Measurements from ENCODE around the gene OCIAD2. TPM values are rescaled to one million over a fixed set of nuclear protein-coding genes. Genes with fewer than 3 reads are reported as not detected.
"Not testable (repeated sequence)": the region's sequence is repeated elsewhere in the genome, so short reads cannot be mapped to it uniquely, and the experiment has no call there.

The OCIAD2 gene
- total and polyA plus RNA-seq, 4 experiments from 2014 or later: 102 to 245 (median 150) TPM

- CTCF ChIA-PET (ENCODE audit: partially characterized antibody): interaction anchor here (1.9 to 3.2 kb wide), 3 partner anchors 14 to 352 kb away, joined by 10 to 15 read pairs (median 11); partner anchors contain the start of gene OCIAD2
- Histone ChIP-seq H3K9me3 (ENCODE audit: control insufficient read depth in 1 of 2, low read length in 2 of 2) (no peaks in the 10 kb centered on the region), H3K4me1 (ENCODE audit: insufficient read depth, low read length) (no peaks in the 10 kb centered on the region), H3K4me3 (ENCODE audit: low read length in 2 of 2) (no peak overlapping the region), H3K36me3 (ENCODE audit: insufficient read depth, low read length) (no peaks in the 10 kb centered on the region), H3K27me3 (ENCODE audit: insufficient read depth, low read length) (no peaks in the 10 kb centered on the region), H3K27ac (ENCODE audit: low read depth, low read length) (no peak overlapping the region)
- no peak for DNase-seq
- H3K4me1 Mint-ChIP-seq: peaks cover 0 to 3% (median 0%) of the 10 kb centered on the region in 4 donors
- peak overlapping the region in 1 of 7 donors; percentile 37 for H3K27ac Mint-ChIP-seq
- peaks cover 0 to 12% (median 3%) of the 10 kb centered on the region in 8 donors for H3K9me3 Mint-ChIP-seq
- H3K36me3 Mint-ChIP-seq: peaks cover 0 to 9% of the 10 kb centered on the region in 2 donors
- no peak overlapping the region for H3K4me3 Mint-ChIP-seq
- intact Hi-C loops (cut with micrococcal nuclease): no loop called here
- H3K27me3 Mint-ChIP-seq: no peaks in the 10 kb centered on the region
- POLR2A ChIA-PET (ENCODE audit: partially characterized antibody): no interaction called here
Observed at GRCh38 chr4:48930654-48931053, 24.1 kb upstream of the OCIAD2 start.

DNA sequence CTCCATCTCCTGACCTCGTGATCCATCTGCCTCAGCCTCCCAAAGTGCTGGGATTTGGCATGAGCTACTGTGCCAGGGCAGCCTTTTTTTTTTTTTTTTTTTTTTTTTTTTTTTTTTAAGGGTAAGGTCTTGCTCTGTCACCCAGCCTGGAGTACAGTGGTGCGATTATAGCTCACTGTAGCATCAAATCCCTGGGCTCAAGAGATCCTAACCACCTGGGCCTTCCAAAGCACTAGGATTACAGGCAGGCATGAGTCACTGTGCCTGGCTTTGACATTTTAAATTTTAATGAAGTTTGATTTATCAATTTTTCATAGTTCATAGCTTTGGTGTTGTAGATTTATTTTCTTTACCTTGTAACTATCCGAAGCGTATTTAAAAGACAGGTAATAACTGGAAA is 17.8 kb upstream of the OCIAD2 start:
- POLR2A ChIA-PET (ENCODE audit: partially characterized antibody): interaction anchor here (1.2 to 2.1 kb wide), 2 partner anchors 18 to 144 kb away, joined by 3 to 9 read pairs; partner anchors contain the start of genes FRYL and OCIAD2
- CTCF ChIA-PET (ENCODE audit: partially characterized antibody): interaction anchor here (1.3 to 2.9 kb wide), 4 partner anchors 11 to 346 kb away, joined by 3 to 7 read pairs (median 4); partner anchors contain the start of gene OCIAD2
- no peak overlapping the region for H3K27ac ChIP-seq (ENCODE audit: low read depth, low read length)
- Mint-ChIP-seq H3K4me1 (peaks cover 0 to 17% (median 3%) of the 10 kb centered on the region in 4 donors), H3K9me3 (peaks cover 0 to 32% (median 19%) of the 10 kb centered on the region in 8 donors), H3K27me3 (no peaks in the 10 kb centered on the region), H3K36me3 (peaks cover 5 to 19% of the 10 kb centered on the region in 2 donors), H3K27ac (no peak overlapping the region), H3K4me3 (no peak overlapping the region)
- no peak for DNase-seq
- no peaks in the 10 kb centered on the region for H3K27me3 ChIP-seq (ENCODE audit: insufficient read depth, low read length)
- no peaks in the 10 kb centered on the region for H3K9me3 ChIP-seq (ENCODE audit: control insufficient read depth in 1 of 2, low read length in 2 of 2)
- H3K4me1 ChIP-seq (ENCODE audit: insufficient read depth, low read length): no peaks in the 10 kb centered on the region
- H3K4me3 ChIP-seq (ENCODE audit: low read length in 2 of 2): no peak overlapping the region
- intact Hi-C loops (cut with micrococcal nuclease): no loop called here
- no peaks in the 10 kb centered on the region for H3K36me3 ChIP-seq (ENCODE audit: insufficient read depth, low read length)

- H3K36me3 ChIP-seq (ENCODE audit: insufficient read depth, low read length); H3K27me3 ChIP-seq (ENCODE audit: insufficient read depth, low read length); H3K4me1 ChIP-seq (ENCODE audit: insufficient read depth, low read length); H3K9me3 ChIP-seq (ENCODE audit: control insufficient read depth in 1 of 2, low read length in 2 of 2); H3K27me3 Mint-ChIP-seq; H3K4me3 ChIP-seq (ENCODE audit: low read length in 2 of 2); H3K27ac ChIP-seq (ENCODE audit: low read depth, low read length): not testable (repeated sequence)
- H3K36me3 Mint-ChIP-seq: peaks cover 5 to 18% of the 10 kb centered on the region in 2 donors
- intact Hi-C loops (cut with micrococcal nuclease): loop anchor here (1.0 kb wide), 1 partner anchor 17 kb away; the partner anchor contains the start of gene OCIAD2
- H3K9me3 Mint-ChIP-seq: peaks cover 0 to 31% (median 18%) of the 10 kb centered on the region in 8 donors
- POLR2A ChIA-PET (ENCODE audit: partially characterized antibody): interaction anchor here (0.6 to 0.9 kb wide), 4 partner anchors 10 to 93 kb away, joined by 3 to 4 read pairs (median 4); partner anchors contain the start of gene OCIAD2
- peak in 3 of 5 donors; percentile 12 to 29 (median 24) for DNase-seq
- peak overlapping the region in 1 of 7 donors; percentile 31 for H3K27ac Mint-ChIP-seq
- CTCF ChIA-PET (ENCODE audit: partially characterized antibody): interaction anchor here (1.6 to 2.9 kb wide), 2 partner anchors 16 to 345 kb away, joined by 5 to 7 read pairs; partner anchors contain the start of gene OCIAD2
- peaks cover 0 to 17% (median 3%) of the 10 kb centered on the region in 4 donors for H3K4me1 Mint-ChIP-seq
- peak overlapping the region in 2 of 8 donors; percentile 4 to 52 for H3K4me3 Mint-ChIP-seq
Observed at GRCh38 chr4:48923065-48923464, 16.5 kb upstream of the OCIAD2 start.

- Histone ChIP-seq H3K27me3 (ENCODE audit: insufficient read depth, low read length) (no peaks in the 10 kb centered on the region), H3K4me1 (ENCODE audit: insufficient read depth, low read length) (no peaks in the 10 kb centered on the region), H3K27ac (ENCODE audit: low read depth, low read length) (no peak overlapping the region), H3K9me3 (ENCODE audit: control insufficient read depth in 1 of 2, low read length in 2 of 2) (no peaks in the 10 kb centered on the region), H3K36me3 (ENCODE audit: insufficient read depth, low read length) (no peaks in the 10 kb centered on the region), H3K4me3 (ENCODE audit: low read length in 2 of 2) (no peak overlapping the region)
- POLR2A ChIA-PET (ENCODE audit: partially characterized antibody): no interaction called here
- H3K4me1 Mint-ChIP-seq: peaks cover 0 to 6% (median 3%) of the 10 kb centered on the region in 4 donors
- no peak overlapping the region for H3K27ac Mint-ChIP-seq
- DNase-seq: no peak
- no peaks in the 10 kb centered on the region for H3K27me3 Mint-ChIP-seq
- peaks cover 0 to 4% (median under 1%) of the 10 kb centered on the region in 8 donors for H3K9me3 Mint-ChIP-seq
- no peaks in the 10 kb centered on the region for H3K36me3 Mint-ChIP-seq
- no peak overlapping the region for H3K4me3 Mint-ChIP-seq
- intact Hi-C loops (cut with micrococcal nuclease): no loop called here
- CTCF ChIA-PET (ENCODE audit: partially characterized antibody): interaction anchor here (1.3 kb wide), 1 partner anchor 30 kb away, joined by 5 read pairs; no protein-coding TSS in a partner anchor
Observed at GRCh38 chr4:48914311-48914710, 7.7 kb upstream of the OCIAD2 start.

GRCh38 chr4:48913346-48913745 is 6.8 kb upstream of the OCIAD2 start:
- Histone ChIP-seq H3K27me3 (ENCODE audit: insufficient read depth, low read length) (no peaks in the 10 kb centered on the region), H3K36me3 (ENCODE audit: insufficient read depth, low read length) (no peaks in the 10 kb centered on the region), H3K4me1 (ENCODE audit: insufficient read depth, low read length) (no peaks in the 10 kb centered on the region), H3K27ac (ENCODE audit: low read depth, low read length) (no peak overlapping the region), H3K4me3 (ENCODE audit: low read length in 2 of 2) (no peak overlapping the region), H3K9me3 (ENCODE audit: control insufficient read depth in 1 of 2, low read length in 2 of 2) (no peaks in the 10 kb centered on the region)
- no peak for DNase-seq
- H3K27me3 Mint-ChIP-seq: no peaks in the 10 kb centered on the region
- ChIA-PET CTCF (ENCODE audit: partially characterized antibody) (interaction anchor here (0.8 to 1.8 kb wide), 2 partner anchors 11 to 31 kb away, joined by 3 to 4 read pairs; no protein-coding TSS in a partner anchor), POLR2A (ENCODE audit: partially characterized antibody) (interaction anchor here (1.6 kb wide), 1 partner anchor 10 kb away, joined by 4 read pairs; no protein-coding TSS in a partner anchor)
- H3K27ac Mint-ChIP-seq: no peak overlapping the region
- H3K4me1 Mint-ChIP-seq: peaks cover 1 to 8% (median 4%) of the 10 kb centered on the region in 4 donors
- no peak overlapping the region for H3K4me3 Mint-ChIP-seq
- H3K36me3 Mint-ChIP-seq: no peaks in the 10 kb centered on the region
- no peaks in the 10 kb centered on the region for H3K9me3 Mint-ChIP-seq
- intact Hi-C loops (cut with micrococcal nuclease): no loop called here

- intact Hi-C loops (cut with micrococcal nuclease): no loop called here
- H3K9me3 Mint-ChIP-seq: no peaks in the 10 kb centered on the region
Observed at GRCh38 chr4:48912349-48912748, 5.8 kb upstream of the OCIAD2 start.

DNA sequence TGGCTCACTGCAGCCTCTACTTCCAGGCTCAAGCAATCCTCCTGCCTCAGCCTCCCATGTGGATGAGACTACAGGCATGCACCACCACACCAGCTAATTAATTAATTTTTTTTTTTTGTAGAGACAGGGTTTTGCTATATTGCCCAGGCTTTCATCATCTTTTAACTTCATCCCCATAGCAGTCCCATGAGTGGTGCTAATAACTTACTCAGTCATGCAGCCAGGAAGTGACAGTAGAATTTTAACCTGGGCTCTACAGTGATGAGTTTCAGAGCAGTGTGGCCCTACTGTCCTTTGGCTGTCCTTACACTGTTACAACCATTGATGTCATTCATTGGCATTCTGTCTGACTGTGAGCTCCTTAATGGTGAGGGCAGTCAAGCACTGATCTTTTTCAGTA is 3.9 kb upstream of the OCIAD2 start:
- Histone ChIP-seq H3K4me1 (ENCODE audit: insufficient read depth, low read length) (peaks cover 13% of the 10 kb centered on the region), H3K36me3 (ENCODE audit: insufficient read depth, low read length) (no peaks in the 10 kb centered on the region), H3K27me3 (ENCODE audit: insufficient read depth, low read length) (no peaks in the 10 kb centered on the region), H3K9me3 (ENCODE audit: control insufficient read depth in 1 of 2, low read length in 2 of 2) (no peaks in the 10 kb centered on the region), H3K4me3 (ENCODE audit: low read length in 2 of 2) (no peak overlapping the region), H3K27ac (ENCODE audit: low read depth, low read length) (no peak overlapping the region)
- intact Hi-C loops (cut with micrococcal nuclease): no loop called here
- ChIA-PET CTCF (ENCODE audit: partially characterized antibody) (interaction anchor here (1.7 kb wide), 1 partner anchor 332 kb away, joined by 3 read pairs; no protein-coding TSS in a partner anchor), POLR2A (ENCODE audit: partially characterized antibody) (no interaction called here)
- Mint-ChIP-seq H3K4me3 (no peak overlapping the region), H3K9me3 (no peaks in the 10 kb centered on the region), H3K27ac (no peak overlapping the region), H3K4me1 (peaks cover 13 to 26% (median 17%) of the 10 kb centered on the region in 4 donors), H3K27me3 (no peaks in the 10 kb centered on the region), H3K36me3 (peaks cover 0 to 7% of the 10 kb centered on the region in 2 donors)
- no peak for DNase-seq

More at GRCh38 chr4:48912349-48912748, 5.8 kb upstream of the OCIAD2 start:
- POLR2A ChIA-PET (ENCODE audit: partially characterized antibody): interaction anchor here (1.6 kb wide), 1 partner anchor 11 kb away, joined by 4 read pairs; no protein-coding TSS in a partner anchor
- H3K4me1 ChIP-seq (ENCODE audit: insufficient read depth, low read length): no peaks in the 10 kb centered on the region
- H3K27ac ChIP-seq (ENCODE audit: low read depth, low read length): no peak overlapping the region
- no peaks in the 10 kb centered on the region for H3K27me3 ChIP-seq (ENCODE audit: insufficient read depth, low read length)
- no peaks in the 10 kb centered on the region for H3K27me3 Mint-ChIP-seq
- H3K9me3 ChIP-seq (ENCODE audit: control insufficient read depth in 1 of 2, low read length in 2 of 2): no peaks in the 10 kb centered on the region
- no peak for DNase-seq
- H3K36me3 ChIP-seq (ENCODE audit: insufficient read depth, low read length): no peaks in the 10 kb centered on the region
- CTCF ChIA-PET (ENCODE audit: partially characterized antibody): interaction anchor here (0.8 to 1.8 kb wide), 2 partner anchors 30 to 32 kb away, joined by 3 to 4 read pairs; no protein-coding TSS in a partner anchor
- peaks cover 1 to 10% (median 8%) of the 10 kb centered on the region in 4 donors for H3K4me1 Mint-ChIP-seq
- no peak overlapping the region for H3K4me3 ChIP-seq (ENCODE audit: low read length in 2 of 2)
- no peak overlapping the region for H3K4me3 Mint-ChIP-seq
- no peaks in the 10 kb centered on the region for H3K36me3 Mint-ChIP-seq
- no peak overlapping the region for H3K27ac Mint-ChIP-seq

Data from CD4-positive, alpha-beta memory T cell (primary cell).